GM10847 (cell line): Measurements from ENCODE around the gene CCNF.
A peak's percentile ranks its signal among the peaks of the same experiment; 100 is the strongest.

Experiments used
- POLR2A ChIP-seq: IDR thresholded peaks from 2 replicates; pipeline ENCODE4 v1.6.1; 2011; ENCODE audit not compliant: insufficient read length; ENCODE audit errors: extremely low read depth

Gene CCNF

DNA sequence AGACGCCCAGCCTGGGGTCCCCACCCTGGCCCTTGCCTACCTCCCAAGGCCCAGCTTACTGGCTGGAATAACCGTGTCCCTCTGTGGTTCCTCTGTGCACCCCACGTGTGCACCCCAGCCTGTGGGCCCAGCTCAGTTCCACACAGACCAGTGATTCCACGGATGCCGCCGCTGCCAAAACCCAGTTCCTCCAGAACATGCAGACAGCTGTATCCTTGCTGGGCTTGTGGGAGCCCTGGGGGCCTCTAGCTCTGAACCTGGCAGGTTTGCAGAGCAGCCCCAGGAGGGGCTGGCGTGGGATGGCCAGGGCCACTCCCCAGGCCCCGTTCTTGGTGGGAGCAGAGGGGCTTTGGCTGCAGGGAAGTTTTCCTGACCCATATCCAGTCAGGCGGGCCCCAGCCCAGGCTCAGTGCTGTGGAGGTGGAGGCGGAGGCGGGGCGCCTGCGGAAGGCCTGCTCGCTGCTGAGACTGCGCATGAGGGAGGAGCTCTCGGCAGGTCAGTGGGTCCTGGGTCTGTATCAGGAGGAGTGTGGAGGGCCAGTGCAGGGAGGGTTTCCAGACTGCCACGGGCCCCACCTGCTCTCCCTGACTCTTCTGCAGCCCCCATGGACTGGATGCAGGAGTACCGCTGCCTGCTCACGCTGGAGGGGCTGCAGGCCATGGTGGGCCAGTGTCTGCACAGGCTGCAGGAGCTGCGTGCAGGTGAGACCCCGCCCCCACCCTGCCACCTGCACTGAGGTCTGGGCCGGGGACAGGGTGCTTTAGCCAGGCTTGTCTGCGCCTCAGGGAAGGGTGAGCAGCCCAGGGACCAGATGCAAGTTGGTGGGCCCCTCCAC is 33.0 kb downstream of the CCNF start:
- no peak for TF ChIP-seq POLR2A

DNA sequence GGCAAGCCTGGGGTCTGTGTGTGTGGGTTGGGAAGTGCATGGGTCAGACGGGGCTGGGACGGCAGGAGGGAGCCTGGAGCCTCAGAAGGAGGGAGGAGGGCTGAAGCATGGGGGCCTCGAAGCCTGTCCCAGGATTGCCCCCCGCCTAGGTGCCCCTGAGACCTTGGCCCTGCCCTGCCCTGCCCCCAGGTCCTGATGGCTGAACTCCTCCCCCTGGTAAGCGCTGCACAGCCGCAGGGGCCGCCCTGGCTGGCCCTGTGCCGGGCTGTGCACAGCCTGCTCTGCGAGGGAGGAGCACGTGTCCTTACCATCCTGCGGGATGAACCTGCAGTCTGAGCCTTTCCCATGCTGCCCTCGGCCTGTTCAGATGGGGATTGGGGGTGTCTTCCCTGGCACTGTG is 35.1 kb downstream of the CCNF start:
- TF ChIP-seq POLR2A: no peak

DNA sequence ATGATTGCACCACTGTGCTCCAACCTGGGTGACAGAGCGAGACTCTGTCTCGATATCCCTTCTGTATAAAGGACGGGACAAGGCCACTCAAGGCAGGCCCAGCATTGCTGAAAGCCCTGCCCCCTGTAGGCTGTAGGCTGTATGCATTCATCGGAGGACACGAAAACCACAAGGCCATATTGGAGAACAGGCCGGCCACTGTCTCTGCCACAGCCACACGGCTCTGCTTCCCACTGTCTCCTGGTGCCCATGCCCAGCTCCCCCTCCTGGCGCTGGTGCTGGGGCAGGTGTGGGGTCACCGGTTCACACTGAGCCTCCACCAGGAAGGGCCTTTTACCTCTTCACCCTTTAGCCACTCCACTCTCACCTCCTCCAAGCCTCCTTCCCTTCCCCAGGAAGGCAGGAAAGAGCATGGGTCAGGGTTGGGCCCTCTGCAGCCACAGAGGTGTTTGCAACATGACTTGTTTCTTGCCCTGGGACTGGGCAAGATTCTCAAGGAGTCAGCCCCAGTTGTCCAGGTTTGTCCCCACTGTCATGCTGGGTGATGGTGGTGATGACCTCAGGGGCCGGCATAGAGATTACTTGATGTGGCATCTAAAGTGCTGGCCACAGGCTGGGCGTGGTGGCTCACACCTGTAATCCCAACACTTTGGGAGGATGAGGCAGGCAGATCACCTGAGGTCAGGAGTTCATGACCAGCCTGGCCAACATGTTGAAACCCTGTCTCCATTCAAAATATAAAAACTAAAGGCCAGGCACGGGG is 36.6 kb downstream of the CCNF start:
- no peak for TF ChIP-seq POLR2A

DNA sequence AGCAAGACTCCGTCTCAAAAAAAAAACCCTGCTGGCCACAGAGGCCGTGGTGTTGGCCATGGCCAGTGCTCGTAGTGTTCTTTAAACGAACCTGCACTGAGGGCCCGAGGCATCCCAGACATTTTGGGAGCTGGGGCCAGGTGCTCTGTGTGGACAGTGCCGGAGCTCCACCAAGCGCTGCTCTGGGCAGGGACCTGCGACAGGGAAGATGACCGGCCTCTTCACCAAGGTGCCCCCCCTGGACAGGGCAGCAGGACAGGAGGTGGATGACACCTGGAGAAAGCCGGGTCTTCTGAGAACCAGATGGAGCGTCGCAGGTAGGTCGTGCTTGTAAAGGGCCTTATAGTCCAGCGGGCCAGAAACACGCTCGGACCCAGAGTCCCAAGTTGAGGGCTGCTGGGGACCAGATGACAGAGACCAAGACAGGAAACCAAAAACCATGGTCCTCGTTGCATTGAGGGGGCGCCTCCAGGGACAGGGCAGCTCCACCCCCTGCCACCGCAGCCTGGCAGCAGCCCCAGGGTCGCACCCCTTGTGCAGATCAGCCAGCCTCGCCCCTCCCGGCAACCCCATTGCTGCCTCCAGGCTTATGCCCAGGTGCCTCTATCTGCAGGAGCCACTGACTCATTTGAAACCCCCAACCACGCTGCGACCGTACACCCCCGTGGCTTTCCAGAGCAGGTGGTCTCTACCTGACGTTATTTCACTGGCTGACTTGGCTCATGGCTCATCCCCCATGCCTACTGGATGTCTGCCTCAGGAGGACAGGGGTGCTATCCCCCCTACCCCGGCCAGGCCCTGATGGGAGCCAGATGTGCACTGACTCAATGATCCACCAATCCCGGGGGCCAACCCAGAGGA is 37.6 kb downstream of the CCNF start:
- TF ChIP-seq POLR2A: no peak

DNA sequence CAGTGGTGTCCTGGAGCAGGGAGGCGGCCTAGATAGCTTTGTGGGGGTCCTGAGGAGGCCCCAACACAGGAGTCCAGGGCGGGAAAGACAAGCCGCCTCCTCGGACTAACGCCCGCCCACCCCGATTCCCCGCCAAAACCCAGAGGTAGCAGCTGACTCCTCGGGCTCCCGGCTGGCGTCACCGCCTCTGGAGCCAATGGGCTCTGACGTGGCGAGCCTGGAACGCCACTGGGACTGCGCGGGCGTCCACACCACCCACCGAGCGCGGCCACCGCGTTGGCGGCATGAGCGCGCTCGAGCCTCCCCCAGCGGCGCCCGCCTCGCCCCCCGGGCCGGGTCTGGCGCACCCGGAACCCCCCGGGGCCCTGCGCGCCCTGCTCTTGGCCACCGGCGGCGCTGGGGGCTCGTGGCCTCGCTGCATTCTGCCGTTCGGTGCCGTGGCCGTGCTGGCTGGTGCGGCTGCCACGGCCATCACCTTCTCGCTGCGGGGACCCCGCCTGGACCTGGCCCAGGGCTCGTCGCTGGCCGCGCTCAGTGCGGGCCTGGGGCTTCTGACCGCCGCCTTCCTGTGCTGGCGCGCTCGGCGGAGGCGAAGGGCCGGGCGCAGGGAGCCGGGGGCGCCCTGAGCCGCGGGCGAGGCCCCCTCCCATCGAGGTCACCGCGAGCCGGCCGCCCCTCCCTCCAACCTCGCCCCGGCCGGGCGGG is 38.4 kb downstream of the CCNF start:
- peak; percentile 37 for TF ChIP-seq POLR2A

DNA sequence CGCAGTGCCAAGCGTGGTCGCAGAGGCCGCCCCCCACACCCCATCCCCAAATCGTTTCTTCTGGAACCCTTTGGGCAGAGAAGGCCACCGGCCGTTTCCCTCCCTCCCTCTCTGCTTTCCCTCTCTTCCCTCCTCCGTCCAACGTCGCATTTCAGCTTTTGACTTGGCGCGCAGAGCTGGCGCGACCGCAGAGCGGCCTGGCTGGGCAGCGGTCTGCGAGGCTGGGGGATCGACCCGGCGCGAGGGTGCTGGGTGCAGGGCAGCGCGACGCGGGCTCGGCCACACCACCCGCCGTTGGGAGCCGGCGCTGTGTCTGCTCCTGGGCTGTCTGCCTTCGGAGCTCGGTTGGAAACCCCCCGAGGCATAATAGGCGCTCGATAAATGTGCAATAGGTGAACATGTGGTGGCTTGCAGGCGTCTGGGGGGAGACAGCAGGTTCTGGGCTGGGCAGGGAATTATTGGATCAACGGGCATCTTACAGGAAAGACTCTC is 39.0 kb downstream of the CCNF start:
- no peak for TF ChIP-seq POLR2A

DNA sequence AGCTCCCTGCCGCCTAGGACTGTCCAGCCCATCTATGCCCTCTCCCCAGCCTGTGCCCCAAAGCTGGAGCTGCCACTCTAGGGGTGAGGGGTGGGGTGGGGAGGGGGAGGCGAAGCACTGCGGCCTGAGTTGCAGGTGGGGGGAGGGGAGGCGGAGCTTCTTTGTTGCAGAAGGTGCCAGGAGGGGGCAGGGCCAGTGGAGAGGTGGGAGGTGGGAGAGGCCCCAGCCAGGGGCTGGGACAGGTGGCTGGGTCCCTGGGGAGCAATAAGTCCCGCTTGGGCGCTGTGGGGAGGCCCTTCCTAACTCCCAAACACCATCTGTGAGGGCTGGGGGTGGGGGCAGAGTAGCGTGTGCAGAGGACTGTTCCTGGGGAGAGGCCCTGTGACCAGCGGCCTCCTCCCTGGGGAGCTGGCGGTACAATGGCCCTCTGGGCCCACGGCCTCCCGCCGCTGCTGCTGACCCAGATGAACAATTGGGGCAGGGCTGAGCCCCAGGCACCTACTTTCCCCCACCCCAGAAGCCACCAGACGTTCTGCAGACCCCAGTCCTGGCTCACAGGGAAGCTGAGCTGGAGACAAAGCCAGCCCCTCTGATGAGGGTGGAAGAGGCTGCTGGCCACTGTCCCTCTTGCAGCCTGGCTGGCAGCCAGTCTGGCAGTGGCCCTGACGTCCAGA is 39.6 kb downstream of the CCNF start:
- no peak for TF ChIP-seq POLR2A

DNA sequence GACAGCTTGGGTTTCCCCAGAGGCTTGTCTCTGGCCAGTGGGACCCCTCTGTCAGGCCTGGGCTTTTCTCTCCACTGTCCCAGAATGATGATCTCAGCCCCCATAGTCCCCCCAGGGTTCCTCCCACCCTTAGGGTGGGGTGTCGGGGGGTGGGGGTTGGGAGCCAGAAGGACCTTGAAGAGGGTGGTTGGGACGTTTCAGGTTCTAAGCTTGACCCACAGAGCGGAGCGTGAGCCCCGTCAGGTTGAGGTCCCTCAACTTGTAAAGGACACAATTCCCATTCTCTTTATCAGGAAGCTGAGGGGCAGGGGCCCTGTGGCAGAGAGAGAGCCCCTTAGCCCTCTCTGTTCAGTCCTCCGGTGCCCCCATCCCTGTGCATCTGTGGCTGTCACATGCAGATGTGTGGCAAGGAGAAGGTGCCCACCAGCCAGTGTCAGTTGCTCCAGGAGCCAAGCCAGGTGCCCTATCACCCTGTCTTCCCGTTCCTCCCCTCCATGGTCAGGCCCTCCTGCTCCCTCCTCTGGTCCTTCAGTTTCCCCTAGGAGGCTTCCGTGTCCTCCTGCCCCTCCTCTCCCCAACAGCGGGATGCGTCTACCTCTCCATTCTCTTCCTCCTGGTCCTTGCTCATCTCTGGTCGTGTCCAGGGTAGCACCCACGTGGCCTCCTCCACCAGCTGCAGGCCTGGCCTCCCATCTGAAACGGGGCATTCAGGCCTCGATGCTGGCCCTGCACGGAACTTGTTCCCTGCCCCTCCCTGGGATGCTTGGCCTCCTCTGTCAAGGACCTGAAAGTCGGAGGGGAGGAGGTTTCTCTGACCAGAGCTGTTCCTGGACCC is 40.4 kb downstream of the CCNF start:
- TF ChIP-seq POLR2A: no peak

DNA sequence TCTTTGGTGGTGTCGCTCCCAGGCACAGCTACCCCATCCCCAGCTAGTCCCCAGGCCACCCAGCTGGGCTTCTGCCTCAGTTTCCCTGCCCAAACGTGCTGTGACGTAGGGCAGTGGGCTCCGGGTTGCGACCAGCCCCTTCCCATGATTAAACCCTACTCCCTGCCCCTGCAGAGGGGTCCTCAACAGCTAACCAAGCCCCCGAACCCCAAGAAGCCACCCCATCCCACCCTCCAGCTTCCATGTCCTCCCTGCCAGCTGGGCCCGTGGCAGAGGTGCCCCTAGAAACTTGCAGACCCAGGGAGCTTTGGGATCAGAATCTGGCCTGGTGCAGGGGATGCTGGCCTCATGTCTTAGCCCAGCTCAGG is 41.0 kb downstream of the CCNF start:
- TF ChIP-seq POLR2A: no peak

DNA sequence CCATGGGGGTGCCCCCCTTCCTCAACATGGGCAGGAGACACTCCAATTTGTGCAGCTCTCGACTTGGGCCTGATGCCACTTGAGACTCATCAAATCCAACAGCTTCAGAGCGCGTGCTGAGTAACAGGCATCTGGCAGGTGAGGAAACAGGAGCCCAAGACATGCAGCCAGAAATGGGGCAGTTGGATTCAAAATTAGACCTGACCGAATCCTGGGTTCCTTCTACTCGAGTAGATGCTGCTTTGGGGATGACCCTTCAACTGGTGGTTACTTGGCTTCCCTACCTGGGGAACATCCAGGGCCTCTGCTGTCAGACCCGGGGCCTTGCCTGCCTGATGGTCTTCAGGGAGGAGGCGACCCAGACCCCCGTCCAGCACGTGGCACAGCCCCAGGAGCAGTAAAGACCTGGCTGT is 41.4 kb downstream of the CCNF start:
- TF ChIP-seq POLR2A: no peak

DNA sequence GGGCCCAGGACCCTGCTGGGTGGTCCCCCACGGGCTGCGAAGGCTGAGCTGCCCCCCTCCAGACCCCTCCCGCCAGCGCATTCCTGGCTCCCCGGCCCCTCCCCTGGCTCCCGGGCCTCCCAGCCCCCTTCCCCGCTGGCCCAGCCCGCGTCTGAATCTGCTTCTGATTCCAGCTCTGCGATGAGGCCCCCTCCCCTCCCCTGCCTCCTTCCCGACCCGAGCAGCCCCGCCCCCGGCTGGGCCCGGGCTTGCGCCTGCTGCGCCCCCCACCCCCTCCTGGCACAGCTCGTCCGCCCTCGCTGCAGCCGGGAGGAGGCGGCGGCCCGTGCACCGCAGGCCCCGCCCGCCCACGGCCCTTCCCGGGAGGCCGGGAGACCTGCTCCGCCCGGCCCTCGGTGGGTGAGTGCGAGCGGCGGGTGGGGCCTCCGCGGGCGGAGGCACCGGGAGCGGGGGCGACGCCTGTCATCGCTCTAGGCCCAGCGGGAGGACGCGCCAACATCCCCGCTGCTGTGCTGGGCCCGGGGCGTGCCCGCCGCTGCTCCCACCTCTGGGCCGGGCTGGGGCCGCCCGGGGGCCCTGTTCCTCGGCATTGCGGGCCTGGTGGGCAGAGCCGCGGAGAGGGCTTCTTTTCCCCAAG is 41.9 kb downstream of the CCNF start, which contains the start of gene NTN3:
TSS of gene NTN3 (plus strand) at position 282 of the 637 bp plus-strand sequence. CDS start 405 bp downstream, outside the sequence.
- no peak for TF ChIP-seq POLR2A

DNA sequence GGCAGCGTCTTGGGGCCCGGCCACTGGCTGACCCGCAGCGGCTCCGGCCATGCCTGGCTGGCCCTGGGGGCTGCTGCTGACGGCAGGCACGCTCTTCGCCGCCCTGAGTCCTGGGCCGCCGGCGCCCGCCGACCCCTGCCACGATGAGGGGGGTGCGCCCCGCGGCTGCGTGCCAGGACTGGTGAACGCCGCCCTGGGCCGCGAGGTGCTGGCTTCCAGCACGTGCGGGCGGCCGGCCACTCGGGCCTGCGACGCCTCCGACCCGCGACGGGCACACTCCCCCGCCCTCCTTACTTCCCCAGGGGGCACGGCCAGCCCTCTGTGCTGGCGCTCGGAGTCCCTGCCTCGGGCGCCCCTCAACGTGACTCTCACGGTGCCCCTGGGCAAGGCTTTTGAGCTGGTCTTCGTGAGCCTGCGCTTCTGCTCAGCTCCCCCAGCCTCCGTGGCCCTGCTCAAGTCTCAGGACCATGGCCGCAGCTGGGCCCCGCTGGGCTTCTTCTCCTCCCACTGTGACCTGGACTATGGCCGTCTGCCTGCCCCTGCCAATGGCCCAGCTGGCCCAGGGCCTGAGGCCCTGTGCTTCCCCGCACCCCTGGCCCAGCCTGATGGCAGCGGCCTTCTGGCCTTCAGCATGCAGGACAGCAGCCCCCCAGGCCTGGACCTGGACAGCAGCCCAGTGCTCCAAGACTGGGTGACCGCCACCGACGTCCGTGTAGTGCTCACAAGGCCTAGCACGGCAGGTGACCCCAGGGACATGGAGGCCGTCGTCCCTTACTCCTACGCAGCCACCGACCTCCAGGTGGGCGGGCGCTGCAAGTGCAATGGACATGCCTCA is 42.6 kb downstream of the CCNF start:
- no peak for TF ChIP-seq POLR2A
